Fibroblast of lung (primary cell): Measurements from ENCODE around the gene GNAI1.

ENCODE experiments used
- EZH2 ChIP-seq: IDR thresholded peaks from 2 replicates; pipeline ENCODE4 v1.5.1; 2012; ENCODE audit warnings: low read length, control low read depth, mild to moderate bottlenecking; ENCODE audit errors: missing control alignments
- TF ChIP-seq, protein P1 (sequence below), 2 donors: IDR thresholded peaks in 1 of 2; conservative IDR thresholded peaks in 1 of 2; 1 replicate in 1 of 2; 2 replicates in 1 of 2; pipeline ENCODE4 v1.5.1; 2011 to 2012; ENCODE audit warnings: low read length in 2 of 2, control low read depth in 1 of 2, inconsistent platforms in 1 of 2, low read depth in 1 of 2, mild to moderate bottlenecking in 1 of 2

DNA sequence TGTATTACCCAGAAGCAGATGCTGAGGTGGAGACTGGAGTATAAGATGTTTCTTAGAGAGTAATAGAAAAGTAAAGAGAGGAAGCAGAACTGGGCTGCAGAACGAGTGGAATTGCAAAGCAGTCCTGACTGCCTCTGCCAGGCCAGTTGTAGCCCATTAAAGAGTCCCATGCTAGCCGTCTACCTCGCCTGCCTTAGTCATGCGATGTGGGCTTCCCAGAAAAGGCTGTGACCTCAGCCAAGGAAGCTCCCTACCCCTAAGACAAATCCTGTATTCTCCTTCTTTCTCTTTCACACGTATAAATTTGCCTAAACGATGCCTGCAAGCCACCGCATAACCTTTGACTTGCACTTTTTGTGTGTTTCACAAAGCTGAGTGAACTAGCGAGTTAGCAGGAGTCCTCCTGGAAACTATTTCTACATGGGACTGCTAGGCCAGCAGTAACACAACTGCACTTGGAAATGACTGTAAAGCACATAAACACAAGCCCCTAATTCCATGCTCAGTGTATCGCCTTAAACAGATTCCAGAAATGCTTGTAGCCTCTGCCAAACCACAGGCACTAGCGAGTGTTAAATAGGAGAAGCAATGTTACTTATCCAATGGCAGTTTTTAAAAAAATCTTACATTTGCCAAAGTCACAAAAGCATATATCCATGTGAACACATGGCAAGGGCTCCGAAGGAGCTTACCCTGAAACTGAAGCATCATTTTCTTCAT lies 47.4 kb upstream of the GNAI1 start:
- TF ChIP-seq, protein P1, sequence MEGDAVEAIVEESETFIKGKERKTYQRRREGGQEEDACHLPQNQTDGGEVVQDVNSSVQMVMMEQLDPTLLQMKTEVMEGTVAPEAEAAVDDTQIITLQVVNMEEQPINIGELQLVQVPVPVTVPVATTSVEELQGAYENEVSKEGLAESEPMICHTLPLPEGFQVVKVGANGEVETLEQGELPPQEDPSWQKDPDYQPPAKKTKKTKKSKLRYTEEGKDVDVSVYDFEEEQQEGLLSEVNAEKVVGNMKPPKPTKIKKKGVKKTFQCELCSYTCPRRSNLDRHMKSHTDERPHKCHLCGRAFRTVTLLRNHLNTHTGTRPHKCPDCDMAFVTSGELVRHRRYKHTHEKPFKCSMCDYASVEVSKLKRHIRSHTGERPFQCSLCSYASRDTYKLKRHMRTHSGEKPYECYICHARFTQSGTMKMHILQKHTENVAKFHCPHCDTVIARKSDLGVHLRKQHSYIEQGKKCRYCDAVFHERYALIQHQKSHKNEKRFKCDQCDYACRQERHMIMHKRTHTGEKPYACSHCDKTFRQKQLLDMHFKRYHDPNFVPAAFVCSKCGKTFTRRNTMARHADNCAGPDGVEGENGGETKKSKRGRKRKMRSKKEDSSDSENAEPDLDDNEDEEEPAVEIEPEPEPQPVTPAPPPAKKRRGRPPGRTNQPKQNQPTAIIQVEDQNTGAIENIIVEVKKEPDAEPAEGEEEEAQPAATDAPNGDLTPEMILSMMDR (conservative IDR thresholded peaks at IDR 0.05 in 1 of 2, IDR thresholded peaks at IDR 0.05 in 1 of 2; ENCODE audit: low read depth in 1 of 2, low read length in 2 of 2): no peak
- TF ChIP-seq EZH2: no peak
